ENCODE data around the gene PGLYRP3.

Gene PGLYRP3

DNA sequence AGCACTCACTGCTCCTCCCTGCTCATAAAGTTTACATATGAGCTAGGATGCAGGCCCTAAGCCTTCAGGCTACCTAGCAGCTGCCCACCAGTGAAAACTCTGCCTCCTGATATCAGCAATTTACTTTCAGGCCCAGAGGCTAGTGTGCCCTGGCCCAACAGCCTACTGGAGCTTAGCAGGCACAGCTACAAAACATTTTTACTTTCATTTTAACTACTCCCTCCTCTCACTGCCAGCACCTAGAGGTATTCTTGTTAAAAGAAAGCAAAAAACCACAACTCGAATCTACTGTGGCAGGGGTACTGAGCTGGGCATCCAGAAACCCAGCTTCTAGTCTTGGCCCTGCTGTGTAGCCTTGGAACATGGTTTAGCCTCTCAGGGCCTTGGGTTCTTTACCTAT is 59.1 kb downstream of the PGLYRP3 start:
- DNase-seq: no peak

DNA sequence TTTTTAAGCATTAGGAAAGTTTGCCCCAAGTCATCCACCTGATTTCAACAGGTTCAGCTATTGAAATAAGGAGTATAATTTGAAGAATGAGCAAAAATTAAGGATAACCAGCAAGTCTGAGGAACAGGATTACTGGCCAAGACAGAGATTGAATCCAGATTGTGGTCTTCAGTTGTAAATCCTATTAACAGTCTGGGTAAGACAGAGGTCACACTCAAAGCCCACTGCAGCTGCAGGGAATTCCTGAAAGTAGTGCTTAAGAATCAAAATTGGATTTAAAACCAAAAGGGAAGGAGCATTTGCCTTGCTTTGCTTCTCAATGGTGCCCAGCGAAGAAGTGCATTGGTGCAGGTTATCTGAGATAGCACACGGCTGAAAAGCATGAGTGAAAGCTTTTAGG is 59.7 kb downstream of the PGLYRP3 start:
- DNase-seq: no peak

DNA sequence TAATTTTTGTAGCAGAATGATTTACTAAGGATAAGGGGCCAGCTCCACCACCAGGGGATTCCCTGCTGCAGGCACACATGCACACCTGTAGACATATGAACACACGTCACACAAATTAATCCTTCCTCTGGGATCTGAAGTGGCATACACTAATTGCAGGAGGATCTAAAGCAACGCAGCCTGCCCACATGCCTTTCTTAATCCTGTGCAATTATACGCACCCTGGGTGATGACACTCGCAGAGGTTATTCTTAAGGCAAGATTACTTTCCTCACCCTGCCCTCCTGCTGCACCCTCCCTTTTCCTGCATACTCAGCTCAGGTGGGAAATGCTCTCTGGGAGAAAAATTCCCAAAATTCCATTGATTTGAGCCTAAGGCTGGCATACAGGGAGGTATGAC is 60.8 kb downstream of the PGLYRP3 start:
- no peak for DNase-seq

DNA sequence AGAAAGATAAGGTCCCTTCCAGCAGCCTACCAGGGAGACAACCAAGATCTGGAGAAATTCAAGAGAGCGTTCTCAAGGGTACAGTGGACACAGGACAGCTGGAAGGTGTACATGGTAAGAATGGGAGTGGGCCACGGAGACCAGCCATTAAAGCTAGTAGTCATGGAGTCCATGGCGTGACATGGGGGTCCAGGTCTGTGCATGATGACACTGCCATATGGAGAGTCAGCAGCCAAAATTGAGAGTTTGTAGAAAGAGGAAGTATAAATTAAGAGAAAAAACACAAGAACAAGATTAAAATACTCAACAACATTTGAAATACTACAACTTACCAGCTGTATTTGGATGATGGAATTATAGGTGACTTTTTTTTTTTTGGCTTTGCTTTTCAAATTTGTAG is 61.2 kb downstream of the PGLYRP3 start:
- DNase-seq: no peak

DNA sequence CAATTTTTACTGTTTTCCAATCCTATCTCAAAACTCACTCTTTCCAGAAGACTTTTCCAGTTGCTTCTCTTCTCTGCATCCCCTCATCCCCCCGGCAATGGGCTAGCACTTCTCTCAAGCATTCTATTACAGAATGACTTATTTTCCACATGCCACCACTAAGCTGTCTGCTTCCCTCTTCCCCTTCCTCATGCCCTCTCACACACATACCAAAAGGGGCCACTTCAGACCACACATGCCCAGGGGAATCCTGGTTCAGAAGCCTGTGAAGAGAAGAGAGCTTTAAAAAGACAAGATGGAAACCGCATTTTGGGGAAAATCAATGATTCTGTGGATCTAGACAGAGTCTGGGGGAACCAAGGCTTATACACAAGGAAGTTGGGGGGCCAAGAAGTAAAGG is 61.7 kb downstream of the PGLYRP3 start:
- no peak for DNase-seq

DNA sequence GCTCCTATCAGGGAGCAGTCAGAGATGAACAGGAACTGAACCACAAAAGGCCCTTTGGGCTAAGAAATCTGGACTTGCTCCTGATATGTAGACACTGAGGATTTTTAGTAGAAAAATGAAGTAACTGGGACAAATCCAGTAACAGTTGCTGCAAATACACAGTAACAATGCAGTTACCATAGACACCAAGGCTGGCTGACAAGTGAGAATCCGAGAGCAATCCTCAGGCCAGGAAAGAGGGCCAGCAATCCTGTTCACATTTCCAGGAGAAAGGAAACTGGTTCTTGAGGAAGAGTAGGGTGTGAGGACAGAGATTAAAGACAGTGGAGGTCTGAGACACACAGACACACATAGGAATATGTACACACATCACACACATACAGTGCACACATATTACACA is 62.6 kb downstream of the PGLYRP3 start:
- no peak for DNase-seq

DNA sequence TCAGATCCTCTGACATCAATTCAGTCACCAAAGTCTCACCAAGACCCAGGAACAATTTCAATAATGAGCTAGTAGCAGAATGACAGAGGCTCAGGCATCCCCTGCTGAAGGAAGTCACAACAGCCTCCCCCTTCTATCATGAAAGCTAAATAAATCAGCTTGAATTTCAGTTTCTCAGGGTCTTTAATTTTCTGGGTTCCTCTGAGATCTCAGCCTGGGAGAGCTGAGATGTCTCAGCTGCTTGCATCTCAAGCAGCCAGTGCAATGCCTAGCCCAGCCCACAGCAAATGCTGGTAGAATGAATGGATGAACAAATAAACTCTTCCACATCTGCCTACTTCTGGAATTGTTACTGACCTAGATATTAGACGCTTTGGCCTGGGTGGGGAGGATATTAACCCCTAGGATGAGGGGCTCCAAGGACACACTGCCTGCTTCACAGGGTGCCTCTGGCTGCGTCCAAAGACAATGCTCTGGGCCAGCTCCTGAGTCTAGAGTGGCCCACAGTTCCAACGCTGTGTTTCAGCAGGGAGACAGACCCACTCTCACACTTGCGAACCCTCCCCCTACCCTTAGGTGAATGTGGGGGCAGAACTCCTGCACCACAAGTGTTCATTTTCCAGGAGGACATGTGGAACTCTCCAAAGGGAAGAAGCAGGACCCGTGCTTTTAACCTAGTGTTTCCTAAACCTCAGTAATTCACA is 64.4 kb downstream of the PGLYRP3 start:
- DNase-seq: no peak
